Adrenal gland (tissue), 12 donors: Measurements from ENCODE around the gene ADSS1. TPM values are rescaled to one million over a fixed set of nuclear protein-coding genes. Genes with fewer than 3 reads are reported as not detected.

Experiments
- DNase-seq, 7 donors: peaks; one replicate each; pipeline ENCODE4 v3.0.0-alpha.2; 2019 to 2020
- H3K27ac ChIP-seq, 5 donors: fragments of 200-600 bp; sonication (generic) in 4 of 5; 1 replicate in 3 of 5; 2 replicates in 2 of 5; pipeline versions ENCODE4 v1.5.1 to v1.8.0; 2016 to 2020; ENCODE audit warnings: mild to moderate bottlenecking in 1 of 5
- H3K27me3 ChIP-seq: fragments of 200-600 bp; 2 replicates; pipeline ENCODE4 v1.8.0; 2021
- H3K36me3 ChIP-seq, 2 donors: fragments of 200-600 bp; replicated peaks in 1 of 2; 1 replicate in 1 of 2; 2 replicates in 1 of 2; pipeline versions ENCODE4 v1.5.1 to v1.8.0; 2018 to 2022
- H3K4me1 ChIP-seq, 2 donors: fragments of 200-600 bp; replicated peaks in 1 of 2; 1 replicate in 1 of 2; 2 replicates in 1 of 2; pipeline versions ENCODE4 v1.5.1 to v1.8.0; 2018 to 2021
- H3K4me3 ChIP-seq, 4 donors: fragments of 200-600 bp; sonication (generic) in 3 of 4; one replicate each; pipeline ENCODE4 v1.5.1; 2016 to 2018
- H3K9me3 ChIP-seq, 3 donors: fragments of 200-600 bp; sonication (generic) in 1 of 3; replicated peaks in 1 of 3; 1 replicate in 2 of 3; 2 replicates in 1 of 3; pipeline versions ENCODE4 v1.5.1 to v1.8.0; 2016 to 2021
- POLR2A ChIP-seq, 2 donors: fragments of 450-650 bp; IDR thresholded peaks; one replicate each; pipeline ENCODE4 v1.6.1; 2017; ENCODE audit warnings: antibody characterized with exemption in 2 of 2, mild to moderate bottlenecking in 2 of 2, moderate library complexity in 1 of 2
- WGBS, 4 donors: extraction: QIAGEN DNeasy Blood & Tissue Kit in 2 of 4; methylation state at CpG; one replicate each; pipeline versions ENCODE4 v1.1.5 to v1.1.7; 2013 to 2017; 5-methylcytosine and 5-hydroxymethylcytosine counted together
- intact Hi-C, 2 donors: fragments of 100-400 bp; cut with DNase I; formaldehyde crosslinking; loops; one replicate each; pipeline versions ENCODE4 v1.14.1 to v1.15.0; 2022 to 2023
- polyA plus RNA-seq, 3 donors: library from polyadenylated mRNA; stranded (reverse); fragments of 200-250 nt in 2 of 3; fragments of 350-450 nt in 1 of 3; fragmentation: Illumina TruSeq in 1 of 3; extraction: RNeasy Lipid Tissue Mini Kit (QIAGEN cat#74804) in 1 of 3; gene quantifications; one replicate each; pipeline ENCODE4 v1.2.3, GENCODE V29; 2013 to 2014
- total RNA-seq, 9 donors: library from RNA; depleted of rRNA in 4 of 9; stranded (reverse); fragments of >200 nt in 4 of 9; fragments of 120-200 nt in 1 of 9; fragmentation: NEBNext Ultra II Directional in 1 of 9; extraction: Animal tissue kit (Norgen Biotek cat#: 25700) in 1 of 9; gene quantifications; one replicate each; pipeline versions ENCODE4 v1.1.0 to v1.2.4, GENCODE V29; 2013 to 2023
- TF ChIP-seq, protein P1 (sequence below), 6 experiments: fragments of 450-650 bp in 4 of 6; fragments of 200-600 bp in 2 of 6; sonication (generic) in 1 of 6; IDR thresholded peaks; 1 replicate in 5 of 6; 2 replicates in 1 of 6; pipeline versions ENCODE4 v1.5.1 to v1.8.0; 2016 to 2021; ENCODE audit warnings: antibody characterized with exemption in 6 of 6, mild to moderate bottlenecking in 2 of 6, moderate library complexity in 1 of 6
- donor health status: healthy with polysubstance abuse.
- donor health status: Bipolar disorder and iron deficiency.
- donor health status: DM: yes; HTN: yes; CAD: no.
- donor health status: DM: no; HTN: no; CAD: no.
- donor health status: DM: no; HTN: no; CAD: no.
- donor health status: DM: yes; HTN: yes; CAD: no.

Gene ADSS1
- total and polyA plus RNA-seq, 12 donors = 4.0 to 39.1 (median 16.9) TPM

DNA sequence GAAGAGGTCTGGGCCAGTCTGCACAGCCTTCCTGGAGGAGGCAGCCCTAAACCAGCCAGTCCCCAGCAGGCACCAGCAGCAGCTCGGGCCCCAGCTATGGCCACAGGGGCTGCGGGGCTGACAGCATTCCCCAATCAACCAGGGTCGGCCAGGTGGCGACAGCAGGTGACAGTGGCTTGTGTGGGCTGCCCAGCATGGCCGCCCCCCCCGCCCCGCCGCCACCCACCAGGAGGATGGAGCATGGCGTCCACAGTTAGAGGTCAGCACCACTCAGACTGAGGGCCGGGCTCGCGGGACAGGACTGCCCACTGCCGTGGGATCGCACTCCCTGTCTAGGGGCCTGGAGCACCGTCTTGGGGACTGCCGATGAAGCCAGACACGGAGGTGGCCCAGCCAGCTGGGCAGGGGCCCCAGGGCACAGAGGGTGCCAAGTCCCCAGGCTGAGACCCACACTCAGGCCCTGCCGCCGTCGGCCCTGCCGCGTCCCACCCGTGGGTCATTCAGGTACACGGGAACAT, 56.5 kb downstream of the ADSS1 start:
- no peak overlapping the region for H3K4me3 ChIP-seq
- DNase-seq = no peak
- H3K4me1 ChIP-seq = peaks cover 0 to 10% of the 10 kb centered on the region in 2 donors
- no peaks in the 10 kb centered on the region for H3K27me3 ChIP-seq
- TF ChIP-seq, protein P1, sequence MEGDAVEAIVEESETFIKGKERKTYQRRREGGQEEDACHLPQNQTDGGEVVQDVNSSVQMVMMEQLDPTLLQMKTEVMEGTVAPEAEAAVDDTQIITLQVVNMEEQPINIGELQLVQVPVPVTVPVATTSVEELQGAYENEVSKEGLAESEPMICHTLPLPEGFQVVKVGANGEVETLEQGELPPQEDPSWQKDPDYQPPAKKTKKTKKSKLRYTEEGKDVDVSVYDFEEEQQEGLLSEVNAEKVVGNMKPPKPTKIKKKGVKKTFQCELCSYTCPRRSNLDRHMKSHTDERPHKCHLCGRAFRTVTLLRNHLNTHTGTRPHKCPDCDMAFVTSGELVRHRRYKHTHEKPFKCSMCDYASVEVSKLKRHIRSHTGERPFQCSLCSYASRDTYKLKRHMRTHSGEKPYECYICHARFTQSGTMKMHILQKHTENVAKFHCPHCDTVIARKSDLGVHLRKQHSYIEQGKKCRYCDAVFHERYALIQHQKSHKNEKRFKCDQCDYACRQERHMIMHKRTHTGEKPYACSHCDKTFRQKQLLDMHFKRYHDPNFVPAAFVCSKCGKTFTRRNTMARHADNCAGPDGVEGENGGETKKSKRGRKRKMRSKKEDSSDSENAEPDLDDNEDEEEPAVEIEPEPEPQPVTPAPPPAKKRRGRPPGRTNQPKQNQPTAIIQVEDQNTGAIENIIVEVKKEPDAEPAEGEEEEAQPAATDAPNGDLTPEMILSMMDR (IDR thresholded peaks at IDR 0.05) = no peak
- no peak for TF ChIP-seq POLR2A (IDR thresholded peaks at IDR 0.05)
- WGBS, 4 donors = 84 to 93% (median 91%) methylated on average over 3 to 24 of the region's 24 CpGs; no CpG with 5 or more reads in 1 of the 4 donors
- no peak overlapping the region for H3K27ac ChIP-seq
- H3K9me3 ChIP-seq = no peaks in the 10 kb centered on the region
- intact Hi-C loops = no loop called here
- peaks cover 0 to 24% of the 10 kb centered on the region in 2 donors for H3K36me3 ChIP-seq

DNA sequence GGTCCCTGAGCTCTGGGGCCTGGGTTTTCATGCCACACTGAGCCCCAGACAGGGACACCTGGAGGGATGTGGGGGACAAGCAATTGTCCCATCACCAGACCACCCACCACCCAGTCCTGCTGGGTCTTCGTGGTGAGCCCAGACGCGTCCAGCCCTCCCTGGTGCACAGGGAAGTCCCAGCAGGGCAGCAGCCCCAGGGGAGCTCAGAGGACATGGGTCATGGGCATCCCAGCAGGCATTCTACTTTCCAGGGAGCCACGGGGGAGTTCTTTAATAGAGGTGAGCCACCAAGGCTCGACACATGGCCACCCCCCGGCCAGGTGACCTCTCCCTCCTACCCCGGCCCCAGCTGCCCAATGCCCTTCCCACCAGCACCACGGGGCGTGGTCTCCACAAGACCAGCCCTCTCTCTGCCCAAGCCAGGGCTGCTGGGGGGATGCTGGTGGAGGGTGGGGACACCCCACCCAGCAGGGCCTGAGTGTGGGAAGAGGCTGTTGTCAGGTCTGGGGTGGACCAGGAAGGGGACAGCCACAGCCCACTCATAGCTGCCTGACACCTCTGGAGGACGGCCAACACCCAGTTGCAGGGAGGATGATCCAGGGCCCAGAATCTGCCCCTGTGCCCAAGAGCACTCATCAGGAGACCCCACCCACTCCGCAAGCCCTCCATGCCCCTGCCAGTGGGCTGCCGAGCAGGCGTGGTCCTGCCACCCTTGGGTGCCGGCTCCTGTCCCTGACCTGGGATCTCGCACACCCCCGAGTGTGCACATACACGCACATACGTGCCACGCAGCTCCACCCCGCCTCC, 57.4 kb downstream of the ADSS1 start:
- TF ChIP-seq, protein P1 (IDR thresholded peaks at IDR 0.05) = no peak
- no peak for TF ChIP-seq POLR2A (IDR thresholded peaks at IDR 0.05)
- Histone ChIP-seq H3K36me3 (peaks cover 0 to 18% of the 10 kb centered on the region in 2 donors), H3K27me3 (no peaks in the 10 kb centered on the region), H3K9me3 (no peaks in the 10 kb centered on the region), H3K4me3 (no peak overlapping the region), H3K27ac (no peak overlapping the region), H3K4me1 (peaks cover 0 to 12% of the 10 kb centered on the region in 2 donors)
- WGBS, 4 donors = 80 to 90% (median 85%) methylated on average over 11 to 20 of the region's 20 CpGs
- no peak for DNase-seq
- intact Hi-C loops = no loop called here

DNA sequence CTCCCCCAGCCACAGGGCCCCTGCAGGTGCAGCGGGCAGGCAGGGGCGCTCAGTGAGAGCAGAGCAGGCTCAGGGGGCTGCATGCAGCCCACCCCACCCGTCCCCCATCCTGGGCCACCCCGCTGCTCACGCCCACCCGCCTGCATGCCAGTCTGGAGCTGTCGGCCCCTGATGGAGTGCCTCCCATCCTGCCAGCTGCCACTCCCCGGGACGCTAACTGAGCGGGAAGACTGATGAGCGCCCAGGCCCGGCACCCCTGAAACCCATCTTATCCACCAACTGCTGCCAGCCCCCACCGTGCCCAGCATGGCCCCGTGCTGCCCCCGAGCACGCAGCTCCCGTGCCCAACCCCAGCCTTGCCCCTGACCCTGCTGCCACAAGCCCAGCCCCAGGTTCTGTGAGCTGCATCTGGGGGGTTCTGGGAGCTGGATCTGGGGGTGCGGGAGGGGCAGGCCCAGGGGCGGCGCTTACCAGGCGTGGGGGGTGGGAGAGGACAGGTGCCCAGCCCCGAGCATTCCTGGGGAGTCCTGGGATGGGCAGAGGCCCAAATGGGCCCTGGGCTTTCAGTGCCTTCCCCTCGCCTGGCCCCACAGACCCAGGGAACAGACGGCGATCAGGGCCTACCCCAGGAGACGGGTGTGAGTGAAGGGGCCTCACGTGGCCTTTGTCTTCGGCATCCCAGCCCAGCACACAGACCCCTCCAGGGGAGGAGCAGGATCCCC, 58.2 kb downstream of the ADSS1 start:
- Histone ChIP-seq H3K27me3 (no peaks in the 10 kb centered on the region), H3K4me3 (no peak overlapping the region), H3K4me1 (peaks cover 0 to 20% of the 10 kb centered on the region in 2 donors), H3K27ac (peak overlapping the region in 1 of 5 donors; percentile 6), H3K36me3 (peaks cover 0 to 13% of the 10 kb centered on the region in 2 donors), H3K9me3 (no peaks in the 10 kb centered on the region)
- DNase-seq = no peak
- 88 to 91% (median 91%) methylated on average over 13 to 28 of the region's 28 CpGs for WGBS, 4 donors
- TF ChIP-seq, protein P1 (IDR thresholded peaks at IDR 0.05) = no peak
- no peak for TF ChIP-seq POLR2A (IDR thresholded peaks at IDR 0.05)
- intact Hi-C loops = no loop called here

DNA sequence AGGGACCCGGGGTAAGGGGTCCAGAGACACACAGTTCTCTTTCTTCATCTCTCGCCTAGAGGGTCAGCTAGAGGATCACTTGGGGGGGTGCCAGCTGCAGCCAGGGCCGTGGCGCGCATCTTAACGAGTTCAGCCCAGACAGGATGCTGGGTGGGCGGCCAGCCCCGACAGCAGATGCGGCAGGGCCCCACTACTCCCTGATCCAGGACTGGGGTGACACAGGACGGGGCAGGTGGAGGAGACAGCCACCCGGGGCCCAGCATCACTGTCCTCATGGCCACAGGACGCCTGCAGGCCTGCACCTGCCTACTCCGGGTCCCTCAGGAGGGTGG, 58.7 kb downstream of the ADSS1 start:
- Histone ChIP-seq H3K27ac (peak overlapping the region in 1 of 5 donors; percentile 6), H3K36me3 (peaks cover 0 to 13% of the 10 kb centered on the region in 2 donors), H3K27me3 (no peaks in the 10 kb centered on the region), H3K4me1 (peaks cover 0 to 25% of the 10 kb centered on the region in 2 donors), H3K9me3 (no peaks in the 10 kb centered on the region), H3K4me3 (no peak overlapping the region)
- intact Hi-C loops = no loop called here
- DNase-seq = no peak
- TF ChIP-seq POLR2A (IDR thresholded peaks at IDR 0.05) = no peak
- TF ChIP-seq, protein P1 (IDR thresholded peaks at IDR 0.05) = no peak
- WGBS, 4 donors = 78 to 86% (median 83%) methylated on average over 13 of the region's 13 CpGs; no CpG with 5 or more reads in 1 of the 4 donors
